HCT116 (cell line): ENCODE data around the gene CORO2B. TPM values are rescaled to one million over a fixed set of nuclear protein-coding genes. Genes with fewer than 3 reads are reported as not detected.

Experiments used
- ATAC-seq: fragments of 200-7000 bp; cut with Tn5 transposase; 2 replicates; pipeline ENCODE4 v1.9.1; 2020; ENCODE audit warnings: mild to moderate bottlenecking, moderate library complexity
- BruUV-seq: library from RNA; stranded (reverse); fragments of 400-500 nt; replicated peaks from 2 replicates; lab custom pipeline; 2021; lab: Mats Ljungman, UMichigan
- CTCF ChIA-PET: fragments of 300-600 bp; sonication (Branson Sonifier 250); formaldehyde crosslinking; loops from one replicate; lab custom pipeline; 2021; ENCODE audit warnings: antibody characterized with exemption; lab: Charles Lee
- POLR2A ChIA-PET: fragments of 300-600, 350-600 bp; sonication (Branson Sonifier 250); formaldehyde crosslinking; loops from one replicate; lab custom pipeline; 2021; ENCODE audit warnings: antibody characterized with exemption; lab: Charles Lee
- RAD21 ChIA-PET, 2 experiments: fragments of 300-600 bp; sonication (Branson Sonifier 250); formaldehyde crosslinking; loops; one replicate each; lab custom pipeline; 2023; ENCODE audit warnings: low total read pairs in 2 of 2; ENCODE audit not compliant: uncharacterized antibody in 2 of 2, unreplicated experiment in 2 of 2, low non-redundant PET in 1 of 2; lab: Charles Lee
- DNase-seq: peaks from one replicate; pipeline ENCODE4 v3.0.0-alpha.2; 2010; ENCODE audit warnings: low read depth, low spot score
- H2AFZ ChIP-seq: fragments of 200-600 bp; shearing (Covaris generic), sonication (generic); 2 replicates; pipeline ENCODE4 v1.6.1; 2017; ENCODE audit warnings: low read depth, mixed run types, mixed read lengths, antibody characterized with exemption, low read length; ENCODE audit not compliant: poor library complexity, severe bottlenecking
- H3K27ac ChIP-seq: 2 replicates; pipeline ENCODE4 v1.5.1; 2012; ENCODE audit warnings: low read depth, low read length
- H3K27me3 ChIP-seq: fragments of 200-600 bp; sonication (generic); 2 replicates; pipeline ENCODE4 v1.6.1; 2016; ENCODE audit warnings: mixed run types, low read length, mixed read lengths; ENCODE audit not compliant: insufficient read depth
- H3K36me3 ChIP-seq, 2 experiments: fragments of 200-500 bp in 1 of 2; fragments of 200-600 bp in 1 of 2; sonication (Bioruptor generic) in 1 of 2; sonication (generic) in 1 of 2; 2 replicates each; pipeline versions ENCODE4 v1.5.1 to v1.6.1; 2014 to 2016; ENCODE audit warnings: low read length in 2 of 2, inconsistent platforms in 1 of 2, mixed read lengths in 1 of 2, mixed run types in 1 of 2; ENCODE audit not compliant: insufficient read depth in 2 of 2, control insufficient read depth in 1 of 2
- H3K4me1 ChIP-seq, 2 experiments: fragments of 200-600 bp in 1 of 2; sonication (generic) in 1 of 2; 2 replicates each; pipeline versions ENCODE4 v1.5.1 to v1.6.1; 2012 to 2017; ENCODE audit warnings: low read length in 2 of 2, inconsistent platforms in 1 of 2, mild to moderate bottlenecking in 1 of 2, mixed read lengths in 1 of 2, mixed run types in 1 of 2, moderate library complexity in 1 of 2; ENCODE audit not compliant: insufficient read depth in 2 of 2, control insufficient read depth in 1 of 2
- H3K4me2 ChIP-seq: fragments of 200-600 bp; sonication (generic); 2 replicates; pipeline ENCODE4 v1.6.1; 2017; ENCODE audit warnings: mixed run types, low read length, mixed read lengths
- H3K4me3 ChIP-seq, 2 experiments: fragments of 200-600 bp in 1 of 2; sonication (generic) in 1 of 2; replicated peaks in 1 of 2; 2 replicates each; pipeline ENCODE4 v1.5.1; 2011 to 2016; ENCODE audit warnings: low read length in 2 of 2, control low read depth in 1 of 2, low read depth in 1 of 2, mild to moderate bottlenecking in 1 of 2, mixed read lengths in 1 of 2, mixed run types in 1 of 2
- H3K79me2 ChIP-seq: fragments of 200-600 bp; sonication (generic); 2 replicates; pipeline ENCODE4 v1.6.1; 2017; ENCODE audit warnings: mild to moderate bottlenecking, mixed run types, low read length, moderate library complexity, mixed read lengths; ENCODE audit not compliant: insufficient read depth
- H3K9ac ChIP-seq: fragments of 200-600 bp; sonication (generic); 2 replicates; pipeline ENCODE4 v1.6.1; 2016; ENCODE audit warnings: low read length, mixed read lengths
- H3K9me2 ChIP-seq: fragments of 200-600 bp; sonication (generic), shearing (Covaris generic); 2 replicates; pipeline ENCODE4 v1.6.1; 2017; ENCODE audit warnings: mixed run types, mild to moderate bottlenecking, moderate library complexity; ENCODE audit not compliant: insufficient read depth
- H3K9me3 ChIP-seq, 2 experiments: fragments of 200-500 bp in 1 of 2; fragments of 200-600 bp in 1 of 2; sonication (Bioruptor generic) in 1 of 2; sonication (generic) in 1 of 2; 2 replicates each; pipeline ENCODE4 v1.6.1; 2014 to 2017; ENCODE audit warnings: low read length in 2 of 2, mixed read lengths in 2 of 2, inconsistent platforms in 1 of 2, low read depth in 1 of 2, mild to moderate bottlenecking in 1 of 2, mixed run types in 1 of 2, moderate library complexity in 1 of 2; ENCODE audit not compliant: control insufficient read depth in 1 of 2, insufficient read depth in 1 of 2
- H4K20me1 ChIP-seq: fragments of 200-600 bp; sonication (generic), shearing (Covaris generic); 2 replicates; pipeline ENCODE4 v1.6.1; 2017; ENCODE audit warnings: mixed run types, mild to moderate bottlenecking, moderate library complexity; ENCODE audit not compliant: insufficient read depth
- CEBPB ChIP-seq: IDR thresholded peaks from 2 replicates; pipeline ENCODE4 v1.6.1; 2012; ENCODE audit warnings: low read depth
- CTCF ChIP-seq, 3 experiments: fragments of 200-600 bp in 1 of 3; sonication (generic) in 1 of 3; IDR thresholded peaks in 2 of 3; conservative IDR thresholded peaks in 1 of 3; 2 replicates each; pipeline ENCODE4 v1.5.1; 2012 to 2017; ENCODE audit warnings: low read depth in 2 of 3, low read length in 2 of 3, antibody characterized with exemption in 1 of 3, borderline replicate concordance in 1 of 3, control low read depth in 1 of 3, mild to moderate bottlenecking in 1 of 3, mixed read lengths in 1 of 3, mixed run types in 1 of 3, moderate library complexity in 1 of 3; ENCODE audit not compliant: insufficient read depth in 1 of 3
- EGR1 ChIP-seq: IDR thresholded peaks from 2 replicates; pipeline ENCODE4 v1.6.1; 2012; ENCODE audit warnings: low read depth
- EZH2 ChIP-seq: fragments of 200-600 bp; sonication (generic); IDR thresholded peaks from 2 replicates; pipeline ENCODE4 v1.6.1; 2017; ENCODE audit warnings: antibody characterized with exemption, mixed run types
- FOSL1 ChIP-seq: IDR thresholded peaks from 2 replicates; pipeline ENCODE4 v1.6.1; 2012; ENCODE audit warnings: low read depth
- JUND ChIP-seq: IDR thresholded peaks from 2 replicates; pipeline ENCODE4 v1.6.1; 2012
- SIN3A ChIP-seq: IDR thresholded peaks from 2 replicates; pipeline ENCODE4 v1.6.1; 2012; ENCODE audit warnings: low read depth
- SRF ChIP-seq: IDR thresholded peaks from 2 replicates; pipeline ENCODE4 v1.6.1; 2012; ENCODE audit warnings: low read depth
- TCF7L2 ChIP-seq: IDR thresholded peaks from 2 replicates; pipeline ENCODE4 v1.7.0; 2011; ENCODE audit warnings: borderline replicate concordance, inconsistent platforms; ENCODE audit not compliant: insufficient read depth, insufficient read length; ENCODE audit errors: extremely low read depth
- YY1 ChIP-seq: IDR thresholded peaks from 2 replicates; pipeline ENCODE4 v1.6.1; 2011; ENCODE audit warnings: low read length, low read depth, moderate library complexity, mild to moderate bottlenecking; ENCODE audit not compliant: insufficient replicate concordance; ENCODE audit errors: extremely low read depth
- ZBTB33 ChIP-seq: IDR thresholded peaks from 2 replicates; pipeline ENCODE4 v1.6.1; 2011; ENCODE audit warnings: mild to moderate bottlenecking, low read length, moderate library complexity; ENCODE audit not compliant: insufficient replicate concordance; ENCODE audit errors: extremely low read depth
- intact Hi-C: fragments of 100-400 bp; cut with micrococcal nuclease; formaldehyde crosslinking; loops from 2 replicates; pipeline ENCODE4 v1.10.0; 2022
- total RNA-seq: library from RNA; stranded (reverse); gene quantifications from one replicate; pipeline ENCODE4 v1.2.1, GENCODE V29; 2021; ENCODE audit not compliant: unreplicated experiment

CORO2B gene
- total RNA-seq, 1 experiment from 2014 or later = 2.8 TPM

GRCh38 chr15:68608206-68608843 is 29.5 kb downstream of the CORO2B start:
- Histone ChIP-seq H3K9ac (no peak overlapping the region), H3K9me3 (peaks cover 0 to 5% of the 10 kb centered on the region in 2 experiments; a peak in 1 of 4 replicates), H3K4me2 (no peak overlapping the region), H3K79me2 (no peaks in the 10 kb centered on the region), H4K20me1 (no peaks in the 10 kb centered on the region), H3K9me2 (no peaks in the 10 kb centered on the region), H3K4me1 (peaks cover 13 to 20% of the 10 kb centered on the region in 2 experiments), H3K36me3 (no peaks in the 10 kb centered on the region), H2AFZ (no peak overlapping the region), H3K4me3 (no peak overlapping the region), H3K27ac (no peak overlapping the region), H3K27me3 (no peaks in the 10 kb centered on the region)
- no peak for ATAC-seq
- POLR2A ChIA-PET = no interaction called here
- no peak for TF ChIP-seq CEBPB
- TF ChIP-seq SIN3A = no peak
- no peak for DNase-seq
- CTCF ChIA-PET = no interaction called here
- RAD21 ChIA-PET = no interaction called here
- no TSS peak for BruUV-seq
- intact Hi-C loops = no loop called here

GRCh38 chr15:68608844-68609232 is 30.0 kb downstream of the CORO2B start:
- no peak for DNase-seq
- RAD21 ChIA-PET = no interaction called here
- Histone ChIP-seq H3K4me3 (no peak overlapping the region), H3K36me3 (no peaks in the 10 kb centered on the region), H3K27me3 (no peaks in the 10 kb centered on the region), H3K4me2 (no peak overlapping the region), H3K9me2 (no peaks in the 10 kb centered on the region), H3K27ac (no peak overlapping the region), H3K9me3 (peaks cover 0 to 5% of the 10 kb centered on the region in 2 experiments; a peak in 1 of 4 replicates), H4K20me1 (no peaks in the 10 kb centered on the region), H3K4me1 (peaks cover 13 to 20% of the 10 kb centered on the region in 2 experiments), H3K9ac (no peak overlapping the region)
- BruUV-seq = no TSS peak
- POLR2A ChIA-PET = no interaction called here
- no peak for ATAC-seq
- intact Hi-C loops = no loop called here
- no peak for TF ChIP-seq EGR1
- TF ChIP-seq YY1 = no peak
- no peak for TF ChIP-seq JUND
- TF ChIP-seq ZBTB33 = no peak
- TF ChIP-seq TCF7L2 = no peak
- TF ChIP-seq CTCF (IDR thresholded peaks at IDR 0.05 in 2 of 3, conservative IDR thresholded peaks at IDR 0.05 in 1 of 3; ENCODE audit: borderline replicate concordance in 1 of 3, insufficient read depth in 1 of 3, low read depth in 2 of 3, low read length in 2 of 3) = no peak
- no peak for TF ChIP-seq SRF
- TF ChIP-seq EZH2 = no peak
- no peak for TF ChIP-seq FOSL1
- TF ChIP-seq, all 23 proteins: peak for 0
- no peaks in the 10 kb centered on the region for H3K79me2 ChIP-seq
- no peak overlapping the region for H2AFZ ChIP-seq
- CTCF ChIA-PET = no interaction called here
